IMR-90 (cell line): Measurements from ENCODE around the gene USP17L25. TPM values are rescaled to one million over a fixed set of nuclear protein-coding genes. Genes with fewer than 3 reads are reported as not detected.
"Not testable (repeated sequence)": the region's sequence is repeated elsewhere in the genome, so short reads cannot be mapped to it uniquely, and the experiment has no call there.

ENCODE experiments used
- ATAC-seq: fragments of 200-7000 bp; cut with Tn5 transposase; 2 replicates; pipeline ENCODE4 v1.9.1; 2020; ENCODE audit warnings: low read depth, mild to moderate bottlenecking, moderate library complexity
- Bru-seq: library from RNA; stranded (reverse); fragments of 400-500 nt; gene quantifications from one replicate; lab custom pipeline; 2021; lab: Mats Ljungman, UMichigan
- BruChase-seq, 2 experiments: library from RNA; stranded (reverse); fragments of 400-500 nt; gene quantifications; one replicate each; lab custom pipeline; 2021; lab: Mats Ljungman, UMichigan
- BruUV-seq: library from RNA; stranded (reverse); fragments of 400-500 nt; replicated peaks from 2 replicates; lab custom pipeline; 2021; lab: Mats Ljungman, UMichigan
- CTCF ChIA-PET: fragments of 300-600 bp; formaldehyde crosslinking; extraction: SDS; loops from one replicate; lab custom pipeline; 2021; ENCODE audit warnings: antibody characterized with exemption; lab: Yijun Ruan, JAX
- POLR2A ChIA-PET: fragments of 300-600 bp; sonication (Branson Sonifier 250); formaldehyde crosslinking; loops from one replicate; lab custom pipeline; 2022; ENCODE audit warnings: antibody characterized with exemption; ENCODE audit not compliant: unreplicated experiment; lab: Charles Lee
- DNase-seq: peaks from one replicate; pipeline ENCODE4 v3.0.0; 2013
- H2AFZ ChIP-seq: replicated peaks from 2 replicates; pipeline ENCODE3; 2013; ENCODE audit warnings: low read length, mild to moderate bottlenecking; ENCODE audit not compliant: poor library complexity
- H2AK5ac ChIP-seq: 2 replicates; pipeline ENCODE4 v1.6.1; 2013; ENCODE audit warnings: low read depth, low read length, inconsistent platforms
- H2AK9ac ChIP-seq: replicated peaks from 2 replicates; pipeline ENCODE3; 2013; ENCODE audit warnings: mild to moderate bottlenecking, low read depth, low read length, moderate library complexity; ENCODE audit not compliant: poor library complexity
- H2BK120ac ChIP-seq: 2 replicates; pipeline ENCODE4 v1.6.1; 2013; ENCODE audit warnings: low read depth, low read length, inconsistent platforms
- H2BK15ac ChIP-seq: 3 replicates; pipeline ENCODE4 v1.6.1; 2013; ENCODE audit warnings: low read depth, low read length, inconsistent platforms
- H2BK20ac ChIP-seq: 2 replicates; pipeline ENCODE4 v1.6.1; 2013; ENCODE audit warnings: low read depth, mild to moderate bottlenecking, inconsistent platforms, low read length, moderate library complexity
- H2BK5ac ChIP-seq: 2 replicates; pipeline ENCODE4 v1.6.1; 2013; ENCODE audit warnings: mild to moderate bottlenecking, low read depth, low read length, inconsistent platforms; ENCODE audit not compliant: poor library complexity, severe bottlenecking
- H3K14ac ChIP-seq: replicated peaks from 2 replicates; pipeline ENCODE4 v1.6.1; 2013; ENCODE audit warnings: low read depth, low read length, inconsistent platforms
- H3K18ac ChIP-seq: 2 replicates; pipeline ENCODE4 v1.6.1; 2013; ENCODE audit warnings: low read depth, low read length, control low read depth
- H3K23ac ChIP-seq: 2 replicates; pipeline ENCODE4 v1.6.1; 2013; ENCODE audit warnings: low read depth, low read length, inconsistent platforms
- H3K27ac ChIP-seq: 2 replicates; pipeline ENCODE4 v1.5.1; 2013; ENCODE audit warnings: mild to moderate bottlenecking, control low read depth, low read length; ENCODE audit not compliant: insufficient read depth
- H3K27me3 ChIP-seq: 2 replicates; pipeline ENCODE4 v1.6.1; 2013; ENCODE audit warnings: low read length; ENCODE audit not compliant: control insufficient read depth, insufficient read depth
- H3K36me3 ChIP-seq: 2 replicates; pipeline ENCODE4 v1.6.1; 2013; ENCODE audit warnings: low read length, mixed read lengths; ENCODE audit not compliant: control insufficient read depth, insufficient read depth
- H3K4ac ChIP-seq: 2 replicates; pipeline ENCODE4 v1.6.1; 2013; ENCODE audit warnings: low read depth, low read length, inconsistent platforms
- H3K4me1 ChIP-seq: 2 replicates; pipeline ENCODE4 v1.6.1; 2013; ENCODE audit warnings: low read length, mixed read lengths; ENCODE audit not compliant: control insufficient read depth, insufficient read depth
- H3K4me2 ChIP-seq: 2 replicates; pipeline ENCODE4 v1.6.1; 2013; ENCODE audit warnings: low read depth, mild to moderate bottlenecking, control low read depth, low read length, moderate library complexity
- H3K4me3 ChIP-seq: 2 replicates; pipeline ENCODE4 v1.5.1; 2013; ENCODE audit warnings: low read depth, mild to moderate bottlenecking, control low read depth, low read length, moderate library complexity; ENCODE audit not compliant: insufficient read depth
- H3K56ac ChIP-seq: 2 replicates; pipeline ENCODE4 v1.6.1; 2013; ENCODE audit warnings: low read length, inconsistent platforms; ENCODE audit not compliant: insufficient read depth; ENCODE audit errors: extremely low read depth
- H3K79me1 ChIP-seq, 2 experiments: 2 replicates each; pipeline ENCODE4 v1.6.1; 2013; ENCODE audit warnings: low read length in 2 of 2, inconsistent platforms in 1 of 2, low read depth in 1 of 2
- H3K9ac ChIP-seq: 2 replicates; pipeline ENCODE4 v1.6.1; 2013; ENCODE audit warnings: low read depth, low read length, control low read depth
- H3K9me1 ChIP-seq: 2 replicates; pipeline ENCODE4 v1.6.1; 2013; ENCODE audit warnings: low read length, inconsistent platforms; ENCODE audit not compliant: insufficient read depth
- H3K9me3 ChIP-seq: 2 replicates; pipeline ENCODE4 v1.6.1; 2013; ENCODE audit warnings: low read length; ENCODE audit not compliant: control insufficient read depth, insufficient read depth
- H4K20me1 ChIP-seq: 2 replicates; pipeline ENCODE4 v1.6.1; 2013; ENCODE audit warnings: low read length, inconsistent platforms; ENCODE audit not compliant: insufficient read depth
- H4K5ac ChIP-seq: 2 replicates; pipeline ENCODE4 v1.6.1; 2013; ENCODE audit warnings: mild to moderate bottlenecking, low read depth, low read length, control low read depth
- H4K8ac ChIP-seq, 2 experiments: 2 replicates each; pipeline ENCODE4 v1.6.1; 2013; ENCODE audit warnings: low read depth in 2 of 2, low read length in 2 of 2, control low read depth in 1 of 2, inconsistent platforms in 1 of 2
- H4K91ac ChIP-seq: 2 replicates; pipeline ENCODE4 v1.6.1; 2013; ENCODE audit warnings: low read depth, low read length, inconsistent platforms; ENCODE audit not compliant: insufficient read depth
- WGBS, 2 experiments: methylation state at CpG; one replicate each; pipeline versions ENCODE4 v1.1.5 to v1.1.7; 2013; ENCODE audit warnings: missing lambda C conversion rate in 2 of 2; ENCODE audit not compliant: insufficient read length in 1 of 2; ENCODE audit errors: extremely low coverage in 2 of 2; 5-methylcytosine and 5-hydroxymethylcytosine counted together
- dilution Hi-C: fragments of 300-500 bp; cut with HindIII; formaldehyde crosslinking; loops from one replicate; pipeline ENCODE4 v1.14.3; 2018; ENCODE audit warnings: low sequenced_read_pairs; ENCODE audit not compliant: unreplicated experiment
- in situ Hi-C: fragments of 300-500 bp; cut with MboI; formaldehyde crosslinking; loops from 3 replicates; pipeline ENCODE4 v1.14.3; 2019; ENCODE audit warnings: low sequenced_read_pairs, inconsistent platforms, mixed read lengths
- intact Hi-C: fragments of 100-400 bp; cut with micrococcal nuclease; formaldehyde crosslinking; loops from 2 replicates; pipeline ENCODE4 v1.10.0; 2022
- long read RNA-seq: library from polyadenylated mRNA; unstranded; transcript quantifications from one replicate; pipeline ENCODE4 v2.0.0, GENCODE V29; 2021; ENCODE audit not compliant: unreplicated experiment
- polyA plus RNA-seq, 3 experiments: library from polyadenylated mRNA; depleted of rRNA; stranded (reverse); fragments of >200 nt; gene quantifications; 2 replicates each; pipeline ENCODE4 v1.2.3, GENCODE V29; 2012; ENCODE audit warnings: low replicate concordance in 1 of 3
- total RNA-seq: library from RNA; depleted of rRNA; stranded (reverse); fragments of >200 nt; gene quantifications from 2 replicates; pipeline ENCODE4 v1.2.3, GENCODE V29; 2012; rRNA removed

USP17L25 gene, protein sequence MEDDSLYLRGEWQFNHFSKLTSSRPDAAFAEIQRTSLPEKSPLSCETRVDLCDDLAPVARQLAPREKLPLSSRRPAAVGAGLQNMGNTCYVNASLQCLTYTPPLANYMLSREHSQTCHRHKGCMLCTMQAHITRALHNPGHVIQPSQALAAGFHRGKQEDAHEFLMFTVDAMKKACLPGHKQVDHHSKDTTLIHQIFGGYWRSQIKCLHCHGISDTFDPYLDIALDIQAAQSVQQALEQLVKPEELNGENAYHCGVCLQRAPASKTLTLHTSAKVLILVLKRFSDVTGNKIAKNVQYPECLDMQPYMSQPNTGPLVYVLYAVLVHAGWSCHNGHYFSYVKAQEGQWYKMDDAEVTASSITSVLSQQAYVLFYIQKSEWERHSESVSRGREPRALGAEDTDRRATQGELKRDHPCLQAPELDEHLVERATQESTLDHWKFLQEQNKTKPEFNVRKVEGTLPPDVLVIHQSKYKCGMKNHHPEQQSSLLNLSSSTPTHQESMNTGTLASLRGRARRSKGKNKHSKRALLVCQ
- total RNA-seq (not detected in 2 replicates), polyA plus RNA-seq (2012; rRNA removed) (not detected in 2 replicates), Bru-seq, nascent RNA (not detected), BruChase-seq, experiment 1, labeled RNA remaining after a 6-hour chase (not detected), BruChase-seq, experiment 2, labeled RNA remaining after a 2-hour chase (not detected)
- polyA plus RNA-seq (2012; cell fraction: cytosol; rRNA removed) = not detected in 2 replicates
- polyA plus RNA-seq (2012; cell fraction: nucleus; rRNA removed; ENCODE audit: low replicate concordance) = not detected in 2 replicates
- long read RNA-seq = 0 reads

DNA sequence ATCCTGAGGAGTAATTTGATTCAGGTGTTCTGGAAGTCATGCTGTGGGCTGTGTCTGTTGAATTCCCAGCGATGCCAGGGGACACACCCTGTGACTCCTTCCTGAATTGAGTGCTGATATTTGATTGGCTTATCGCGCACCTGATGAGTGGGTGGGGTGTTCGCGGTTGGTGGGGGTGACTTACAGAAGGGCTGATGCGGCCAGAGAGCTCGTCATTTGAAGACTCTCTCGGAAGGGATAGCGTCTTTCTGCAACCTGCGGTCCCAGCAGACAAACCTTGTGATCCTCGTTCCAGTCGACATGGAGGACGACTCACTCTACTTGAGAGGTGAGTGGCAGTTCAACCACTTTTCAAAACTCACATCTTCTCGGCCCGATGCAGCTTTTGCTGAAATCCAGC, at the start of gene USP17L25:
USP17L25 (plus strand) TSS at position 301 of the 400 bp plus-strand sequence; CDS start at position 301, 0 bp downstream.
- H4K8ac ChIP-seq, H3K9ac ChIP-seq, DNase-seq, H3K4me2 ChIP-seq, H2AK5ac ChIP-seq, H3K27me3 ChIP-seq, H2AK9ac ChIP-seq, H3K4me3 ChIP-seq, in situ Hi-C loops, H3K14ac ChIP-seq, H3K9me1 ChIP-seq, H3K4me1 ChIP-seq, H3K79me1 ChIP-seq, H2AFZ ChIP-seq, POLR2A ChIA-PET, H4K5ac ChIP-seq, H3K4ac ChIP-seq, H3K36me3 ChIP-seq, H3K9me3 ChIP-seq, dilution Hi-C loops, BruUV-seq, H4K91ac ChIP-seq, H3K18ac ChIP-seq, H3K27ac ChIP-seq, H4K20me1 ChIP-seq, CTCF ChIA-PET, H3K56ac ChIP-seq, H2BK120ac ChIP-seq, ATAC-seq, H2BK15ac ChIP-seq, intact Hi-C loops, H2BK20ac ChIP-seq, H3K23ac ChIP-seq, H2BK5ac ChIP-seq: not testable (repeated sequence)
- no CpG with 5 or more reads among the region's 15 CpGs for WGBS, 2 experiments

DNA sequence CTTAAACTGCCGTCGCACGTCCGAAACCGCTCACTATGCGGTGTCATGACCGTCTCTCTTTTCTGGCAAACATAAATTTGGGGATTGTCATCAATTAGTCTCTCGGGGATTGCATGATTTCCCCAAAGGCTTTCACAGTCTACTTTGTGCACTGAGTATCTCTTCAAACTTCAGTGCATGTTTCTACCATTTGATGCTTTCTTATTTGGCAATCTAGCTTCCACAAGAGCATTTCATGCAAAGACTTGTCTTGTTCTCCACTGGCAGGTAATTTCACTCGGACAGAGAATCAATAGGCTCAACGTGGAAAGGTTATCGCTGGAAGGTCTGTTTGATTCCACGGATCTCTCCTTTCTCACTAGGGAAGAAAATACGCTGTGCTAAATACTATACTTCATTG, 5.5 kb upstream of the USP17L25 start:
- BruUV-seq, dilution Hi-C loops, intact Hi-C loops: not testable (repeated sequence)

More for the DNA sequence above, 5.5 kb upstream of the USP17L25 start:
- H3K9me1 ChIP-seq, H3K14ac ChIP-seq, H3K23ac ChIP-seq, H3K4me1 ChIP-seq, H3K9me3 ChIP-seq, POLR2A ChIA-PET, H3K36me3 ChIP-seq, H2BK15ac ChIP-seq, H3K27ac ChIP-seq, H2AFZ ChIP-seq, H3K9ac ChIP-seq, H3K4ac ChIP-seq, H2BK120ac ChIP-seq, H2BK5ac ChIP-seq, H2AK5ac ChIP-seq, H4K20me1 ChIP-seq, H3K18ac ChIP-seq, ATAC-seq, H4K91ac ChIP-seq, H3K4me3 ChIP-seq, DNase-seq, H4K8ac ChIP-seq, in situ Hi-C loops, H3K27me3 ChIP-seq, H4K5ac ChIP-seq, H3K4me2 ChIP-seq, H3K79me1 ChIP-seq, H2BK20ac ChIP-seq, H2AK9ac ChIP-seq, CTCF ChIA-PET, H3K56ac ChIP-seq: not testable (repeated sequence)
- no CpG with 5 or more reads among the region's 13 CpGs for WGBS, 2 experiments
